Panc1 (cell line): ENCODE data around the gene GPD2. TPM values are rescaled to one million over a fixed set of nuclear protein-coding genes. Genes with fewer than 3 reads are reported as not detected.
A peak's percentile ranks its signal among the peaks of the same experiment; 100 is the strongest.

Experiments
- ATAC-seq: fragments of 200-7000 bp; cut with Tn5 transposase; 2 replicates; pipeline ENCODE4 v1.9.1; 2020; ENCODE audit warnings: mild to moderate bottlenecking, moderate library complexity
- BruUV-seq: library from RNA; stranded (reverse); fragments of 400-500 nt; replicated peaks from 2 replicates; lab custom pipeline; 2021; lab: Mats Ljungman, UMichigan
- CTCF ChIA-PET: fragments of 300-600 bp; sonication (Branson Sonifier 250); formaldehyde crosslinking; loops from one replicate; lab custom pipeline; 2022; ENCODE audit warnings: antibody characterized with exemption; lab: Charles Lee
- POLR2A ChIA-PET: fragments of 300-600 bp; sonication (Branson Sonifier 250); formaldehyde crosslinking; loops from one replicate; lab custom pipeline; 2022; ENCODE audit warnings: antibody characterized with exemption; lab: Charles Lee
- DNase-seq: peaks from one replicate; pipeline ENCODE4 v3.0.0-alpha.2; 2010; ENCODE audit warnings: low read depth, low spot score
- H3K27ac ChIP-seq: 2 replicates; pipeline ENCODE4 v1.5.1; 2011; ENCODE audit warnings: mild to moderate bottlenecking, low read length, inconsistent platforms
- H3K27me3 ChIP-seq: fragments of 200-500 bp; sonication (Bioruptor generic); 2 replicates; pipeline ENCODE4 v1.6.0; 2014; ENCODE audit warnings: low read length, inconsistent platforms; ENCODE audit not compliant: control insufficient read depth, insufficient read depth
- H3K36me3 ChIP-seq: fragments of 200-500 bp; sonication (Bioruptor generic); 2 replicates; pipeline ENCODE4 v1.5.1; 2014; ENCODE audit warnings: inconsistent platforms, mild to moderate bottlenecking, low read length, moderate library complexity; ENCODE audit not compliant: control insufficient read depth, insufficient read depth
- H3K4me1 ChIP-seq: 2 replicates; pipeline ENCODE4 v1.5.1; 2011; ENCODE audit warnings: inconsistent platforms, mild to moderate bottlenecking, low read length, moderate library complexity; ENCODE audit not compliant: control insufficient read depth, insufficient read depth
- H3K4me3 ChIP-seq, 2 experiments: 2 replicates each; pipeline ENCODE4 v1.5.1; 2011 to 2012; ENCODE audit warnings: low read depth in 2 of 2, low read length in 2 of 2, mild to moderate bottlenecking in 2 of 2, inconsistent platforms in 1 of 2, moderate library complexity in 1 of 2
- H3K9me3 ChIP-seq: fragments of 200-500 bp; sonication (Bioruptor generic); 2 replicates; pipeline ENCODE4 v1.5.1; 2014; ENCODE audit warnings: low read depth, mild to moderate bottlenecking, inconsistent platforms, low read length, moderate library complexity; ENCODE audit not compliant: control insufficient read depth, insufficient read depth
- CTCF ChIP-seq: fragments of 450-650 bp; IDR thresholded peaks from 2 replicates; pipeline ENCODE4 v1.5.1; 2017; ENCODE audit warnings: mild to moderate bottlenecking
- POLR2AphosphoS5 ChIP-seq: IDR thresholded peaks from 2 replicates; pipeline ENCODE4 v1.6.1; 2012; ENCODE audit warnings: mild to moderate bottlenecking, low read depth, low read length, moderate library complexity
- REST ChIP-seq, 2 experiments: IDR thresholded peaks; 2 replicates each; pipeline ENCODE4 v1.6.1; 2011 to 2012; ENCODE audit warnings: low read depth in 2 of 2, control low read depth in 1 of 2, low read length in 1 of 2, mild to moderate bottlenecking in 1 of 2, moderate library complexity in 1 of 2; ENCODE audit not compliant: insufficient read depth in 1 of 2
- SIN3A ChIP-seq: IDR thresholded peaks from 2 replicates; pipeline ENCODE4 v1.6.1; 2012; ENCODE audit warnings: low read depth, mild to moderate bottlenecking, low read length, moderate library complexity, borderline replicate concordance; ENCODE audit not compliant: insufficient read depth
- TCF7L2 ChIP-seq: IDR thresholded peaks from 2 replicates; pipeline ENCODE4 v1.6.1; 2011; ENCODE audit warnings: mild to moderate bottlenecking, low read depth, low read length, inconsistent platforms
- in situ Hi-C: cut with HindIII; loops from 2 replicates; pipeline ENCODE4 v1.10.0; 2016; ENCODE audit warnings: low sequenced_read_pairs, low pct_unique_long_range_greater_than_20kb
- intact Hi-C: fragments of 100-400 bp; cut with micrococcal nuclease; formaldehyde crosslinking; loops from one replicate; pipeline ENCODE4 v1.10.0; 2022; ENCODE audit not compliant: unreplicated experiment
- total RNA-seq: library from RNA; stranded (reverse); gene quantifications from one replicate; pipeline ENCODE4 v1.2.1, GENCODE V29; 2021; ENCODE audit not compliant: unreplicated experiment

GPD2 gene
- total RNA-seq, 1 experiment from 2014 or later: 27.5 TPM

- ChIA-PET CTCF (no interaction called here), POLR2A (no interaction called here)
- Histone ChIP-seq H3K27me3 (no peaks in the 10 kb centered on the region), H3K4me3 (no peak overlapping the region), H3K36me3 (no peaks in the 10 kb centered on the region), H3K4me1 (no peaks in the 10 kb centered on the region), H3K27ac (no peak overlapping the region), H3K9me3 (no peaks in the 10 kb centered on the region)
- no peak for DNase-seq
- TSS peak; percentile 57 for BruUV-seq
- in situ Hi-C loops: no loop called here
- no peak for ATAC-seq
- intact Hi-C loops: no loop called here
- TF ChIP-seq REST (IDR thresholded peaks at IDR 0.05; ENCODE audit: insufficient read depth in 1 of 2, low read depth in 2 of 2, low read length in 1 of 2) (no peak), POLR2AphosphoS5 (no peak), CTCF (no peak), SIN3A (no peak), TCF7L2 (no peak)
These were observed 40.1 kb downstream of the GPD2 start for GRCh38 chr2:156476021-156476849.

GRCh38 chr2:156476850-156477206, 40.6 kb downstream of the GPD2 start:
- in situ Hi-C loops (no loop called here), intact Hi-C loops (no loop called here)
- no TSS peak for BruUV-seq
- Histone ChIP-seq H3K4me1 (no peaks in the 10 kb centered on the region), H3K36me3 (no peaks in the 10 kb centered on the region), H3K27me3 (no peaks in the 10 kb centered on the region), H3K9me3 (no peaks in the 10 kb centered on the region), H3K4me3 (no peak overlapping the region), H3K27ac (no peak overlapping the region)
- ChIA-PET POLR2A (no interaction called here), CTCF (no interaction called here)
- TF ChIP-seq SIN3A (no peak), REST (IDR thresholded peaks at IDR 0.05; ENCODE audit: insufficient read depth in 1 of 2, low read depth in 2 of 2, low read length in 1 of 2) (no peak), TCF7L2 (no peak), CTCF (no peak), POLR2AphosphoS5 (no peak)
- DNase-seq (no peak), ATAC-seq (no peak)
